ENCODE data around the gene MAP1LC3B2. TPM values are rescaled to one million over a fixed set of nuclear protein-coding genes. Genes with fewer than 3 reads are reported as not detected.

MAP1LC3B2 gene
- total and polyA plus RNA-seq, 8 donors: 1.3 to 16.9 (median 2.3) TPM; not detected in 2

GRCh38 chr12:116609319-116610114, 50.3 kb downstream of the MAP1LC3B2 start:
- H3K27me3 ChIP-seq: no peaks in the 10 kb centered on the region
- no peak overlapping the region for H3K4me3 ChIP-seq
- no peak for DNase-seq
- intact Hi-C loops (cut with DNase I; ENCODE audit: low total_unique reads): no loop called here
- no peak for TF ChIP-seq EP300 (IDR thresholded peaks at IDR 0.05)
- peak in 1 of 7 experiments; percentile 18 for TF ChIP-seq CTCF (IDR thresholded peaks at IDR 0.05)
- H3K27ac ChIP-seq: no peak overlapping the region
- WGBS, 5 donors: 80 to 85% (median 83%) methylated on average over 8 of the region's 8 CpGs
- H3K36me3 ChIP-seq: no peaks in the 10 kb centered on the region
- no peaks in the 10 kb centered on the region for H3K9me3 ChIP-seq
- H3K4me1 ChIP-seq: peaks cover 0 to 17% (median 7%) of the 10 kb centered on the region in 4 donors

- Histone ChIP-seq H3K4me3 (no peak overlapping the region), H3K27me3 (no peaks in the 10 kb centered on the region), H3K4me1 (peaks cover 0 to 17% (median 7%) of the 10 kb centered on the region in 4 donors), H3K9me3 (no peaks in the 10 kb centered on the region), H3K36me3 (no peaks in the 10 kb centered on the region), H3K27ac (no peak overlapping the region)
- TF ChIP-seq EP300 (IDR thresholded peaks at IDR 0.05) (no peak), CTCF (IDR thresholded peaks at IDR 0.05) (no peak), POLR2AphosphoS5 (IDR thresholded peaks at IDR 0.05) (no peak), POLR2A (IDR thresholded peaks at IDR 0.05) (no peak)
- intact Hi-C loops (cut with DNase I; ENCODE audit: low total_unique reads): no loop called here
- 59 to 69% (median 64%) methylated on average over 11 of the region's 11 CpGs for WGBS, 5 donors
- DNase-seq: peak in 1 of 2 donors; percentile 45
Observed at GRCh38 chr12:116610971-116611541, 51.9 kb downstream of the MAP1LC3B2 start.

GRCh38 chr12:116612436-116612835, 53.3 kb downstream of the MAP1LC3B2 start:
- no peak for TF ChIP-seq EP300 (IDR thresholded peaks at IDR 0.05)
- no peak for TF ChIP-seq POLR2AphosphoS5 (IDR thresholded peaks at IDR 0.05)
- TF ChIP-seq POLR2A (IDR thresholded peaks at IDR 0.05): no peak
- no peak for TF ChIP-seq CTCF (IDR thresholded peaks at IDR 0.05)
- Histone ChIP-seq H3K4me1 (peaks cover 0 to 17% (median 7%) of the 10 kb centered on the region in 4 donors), H3K27me3 (no peaks in the 10 kb centered on the region), H3K4me3 (no peak overlapping the region), H3K27ac (no peak overlapping the region), H3K9me3 (no peaks in the 10 kb centered on the region), H3K36me3 (no peaks in the 10 kb centered on the region)
- WGBS, 5 donors: 80 to 95% (median 89%) methylated on average over 6 of the region's 6 CpGs
- intact Hi-C loops (cut with DNase I; ENCODE audit: low total_unique reads): no loop called here
- no peak for DNase-seq

GRCh38 chr12:116613256-116613655, 54.1 kb downstream of the MAP1LC3B2 start:
- WGBS, 5 donors: 74 to 88% (median 79%) methylated on average over 8 of the region's 8 CpGs
- no peak for TF ChIP-seq CTCF (IDR thresholded peaks at IDR 0.05)
- no peak for TF ChIP-seq POLR2AphosphoS5 (IDR thresholded peaks at IDR 0.05)
- no peak for TF ChIP-seq POLR2A (IDR thresholded peaks at IDR 0.05)
- no peak for TF ChIP-seq EP300 (IDR thresholded peaks at IDR 0.05)
- H3K4me1 ChIP-seq: peaks cover 0 to 17% (median 7%) of the 10 kb centered on the region in 4 donors
- DNase-seq: no peak
- no peak overlapping the region for H3K4me3 ChIP-seq
- intact Hi-C loops (cut with DNase I; ENCODE audit: low total_unique reads): no loop called here
- no peaks in the 10 kb centered on the region for H3K9me3 ChIP-seq
- H3K27me3 ChIP-seq: no peaks in the 10 kb centered on the region
- no peak overlapping the region for H3K27ac ChIP-seq
- no peaks in the 10 kb centered on the region for H3K36me3 ChIP-seq

All from stomach (tissue), 9 donors.